ENCODE results near the gene MZT2A.
"Not testable (repeated sequence)": the region's sequence is repeated elsewhere in the genome, so short reads cannot be mapped to it uniquely, and the experiment has no call there.

The MZT2A gene

DNA sequence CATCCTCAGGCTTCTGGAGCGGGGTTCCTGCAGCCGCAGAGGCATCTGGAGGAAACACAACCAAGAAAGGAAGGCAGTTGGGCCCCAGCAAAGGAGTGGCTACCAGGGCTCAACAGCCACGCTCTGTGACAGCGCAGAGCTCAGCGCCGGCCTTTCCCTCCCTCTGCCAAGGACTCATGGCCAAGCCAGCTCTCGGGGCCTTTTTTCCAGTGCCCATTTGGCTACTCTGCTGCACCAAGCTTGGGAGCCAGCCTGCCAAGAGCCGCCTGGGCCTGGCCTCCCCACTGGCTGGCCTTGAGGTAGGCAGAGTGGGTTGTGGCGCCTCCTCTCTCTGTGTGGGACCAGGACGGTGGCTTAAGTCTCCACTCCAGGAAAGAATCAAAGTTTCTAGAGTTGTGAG, 28.3 kb upstream of the MZT2A start:
- no peak for DNase-seq (ENCODE audit: low read depth in 2 of 2)

- DNase-seq (ENCODE audit: low read depth in 2 of 2) = not testable (repeated sequence)
Measured at GRCh38 chr2:131519871-131520470, 27.8 kb upstream of the MZT2A start.

DNA sequence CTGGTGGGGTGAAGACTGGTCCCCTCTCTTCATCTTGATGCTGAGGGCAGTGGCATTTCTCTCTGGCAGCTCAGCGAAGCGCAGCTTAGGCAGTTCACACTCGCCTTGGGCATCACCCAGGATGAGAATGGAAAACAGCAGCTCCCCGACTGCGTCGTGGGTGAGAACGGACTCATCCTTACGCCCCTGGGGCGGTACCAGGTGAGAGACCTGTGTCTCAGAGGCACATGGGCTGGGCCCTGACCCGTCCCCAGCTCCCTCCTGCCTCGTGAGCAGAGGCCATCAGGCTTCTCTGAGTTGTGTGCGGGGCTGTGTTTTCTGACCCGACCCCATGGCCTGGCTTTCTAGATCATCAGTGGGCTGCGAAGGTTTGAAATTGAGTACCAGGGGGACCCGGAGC, 27.3 kb upstream of the MZT2A start:
- no peak for DNase-seq (ENCODE audit: low read depth in 2 of 2)

- DNase-seq (ENCODE audit: low read depth in 2 of 2) = not testable (repeated sequence)
Measured at GRCh38 chr2:131518531-131518930, 26.3 kb upstream of the MZT2A start.

DNA sequence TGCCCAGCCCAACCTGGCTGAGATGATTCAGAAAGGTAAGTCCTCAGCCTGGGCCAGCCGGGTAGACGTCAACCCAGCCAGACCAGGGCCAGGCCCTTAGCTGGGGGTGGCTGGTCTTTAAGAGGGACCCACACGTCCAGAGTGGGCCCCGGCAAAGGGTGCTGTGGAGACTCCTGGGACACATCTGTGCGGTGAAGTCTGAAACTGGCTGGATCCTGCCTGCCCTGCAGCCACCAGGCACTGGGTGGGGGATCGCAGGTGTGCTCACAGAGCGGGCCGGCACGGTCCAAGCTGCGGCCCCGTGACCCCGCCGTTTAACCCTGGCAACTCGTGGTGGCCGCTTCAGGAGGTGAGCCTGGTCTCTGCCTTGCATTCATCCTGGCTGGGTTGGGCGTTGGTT, 25.7 kb upstream of the MZT2A start:
- DNase-seq (ENCODE audit: low read depth in 2 of 2) = not testable (repeated sequence)

DNA sequence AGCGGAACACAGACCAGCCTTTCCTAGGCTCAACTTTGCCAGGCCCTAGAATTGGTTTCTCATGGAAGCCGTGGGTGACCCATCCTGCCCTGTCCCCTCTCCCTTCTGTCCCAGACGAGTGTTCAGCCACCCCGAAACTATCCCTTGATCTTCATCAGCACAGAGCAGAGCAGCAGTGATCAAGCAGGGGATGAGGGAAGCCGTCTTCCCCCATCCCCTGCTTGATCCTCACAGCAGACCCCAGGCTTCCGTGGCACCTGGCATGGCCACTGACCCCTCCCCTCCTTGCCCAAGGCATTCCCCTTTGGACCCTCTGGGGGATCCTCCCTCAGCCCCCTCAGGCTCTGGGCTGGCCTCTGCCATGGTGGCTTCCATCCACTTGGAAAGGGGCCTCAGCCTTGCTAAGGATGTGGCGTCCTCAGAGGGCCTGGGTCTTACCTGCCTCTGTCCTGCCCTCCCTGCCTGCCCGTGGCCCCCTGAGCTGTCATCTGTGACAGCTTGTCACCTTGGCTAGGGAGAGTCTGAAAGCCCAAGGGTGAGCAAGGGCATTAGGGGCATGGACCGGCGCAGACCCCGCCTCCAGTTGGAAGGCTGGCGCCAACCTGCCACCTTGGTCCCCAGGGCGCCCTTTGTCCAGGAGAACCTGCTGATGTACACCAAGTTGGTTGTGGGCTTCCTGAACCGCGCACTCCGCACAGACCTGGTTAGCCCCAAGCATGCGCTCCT, 25.1 kb upstream of the MZT2A start:
- no peak for DNase-seq (ENCODE audit: low read depth in 2 of 2)

DNA sequence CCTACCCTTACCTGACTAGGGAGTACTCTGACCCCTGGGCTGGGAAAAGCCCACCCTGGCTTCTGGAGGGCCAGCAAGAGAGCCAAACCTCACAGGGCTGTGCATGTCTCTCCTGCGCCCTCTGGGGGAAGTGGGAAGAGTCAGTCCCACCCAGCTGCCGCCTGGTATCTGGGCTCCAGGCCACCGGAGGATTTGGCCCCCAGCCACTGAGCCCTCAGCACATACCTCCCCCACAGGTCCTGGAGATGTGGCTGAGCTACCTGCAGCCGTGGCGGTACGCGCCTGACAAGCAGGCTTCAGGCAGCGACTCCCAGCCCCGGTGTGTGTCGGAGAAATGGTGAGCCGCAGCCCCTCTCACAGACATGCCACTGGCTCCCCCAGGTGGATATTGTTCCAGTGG, 24.4 kb upstream of the MZT2A start:
- DNase-seq (ENCODE audit: low read depth in 2 of 2) = not testable (repeated sequence)

GRCh38 chr2:131516011-131516410, 23.8 kb upstream of the MZT2A start:
- DNase-seq (ENCODE audit: low read depth in 2 of 2) = no peak

DNA sequence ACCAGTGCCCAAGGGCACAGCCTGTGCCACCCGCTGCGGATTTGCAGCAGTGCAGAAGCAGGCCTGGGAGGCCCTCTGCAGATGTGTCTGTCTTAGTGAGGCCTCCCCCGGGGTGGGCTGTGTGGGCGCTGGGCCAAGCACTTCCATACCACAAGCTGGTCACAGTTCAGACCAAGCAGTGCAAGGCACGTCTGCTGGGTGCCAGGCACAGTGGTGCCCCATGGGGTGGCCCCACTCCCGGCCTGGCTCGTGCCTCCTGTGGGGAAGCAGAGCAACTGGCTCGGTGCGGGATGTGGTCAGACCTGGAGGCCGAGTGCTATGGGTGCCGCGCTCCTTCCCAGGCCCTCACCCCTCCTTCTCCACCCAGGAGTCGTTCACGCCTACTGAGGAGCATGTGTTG, 23.0 kb upstream of the MZT2A start:
- DNase-seq (ENCODE audit: low read depth in 2 of 2) = not testable (repeated sequence)

- not testable (repeated sequence) for DNase-seq (ENCODE audit: low read depth in 2 of 2)
Measured at GRCh38 chr2:131514408-131515166, 22.4 kb upstream of the MZT2A start.

- DNase-seq (ENCODE audit: low read depth in 2 of 2) = not testable (repeated sequence)
Measured at GRCh38 chr2:131511969-131512870, 20.0 kb upstream of the MZT2A start.

- DNase-seq (ENCODE audit: low read depth in 2 of 2) = not testable (repeated sequence)
Measured at GRCh38 chr2:131511291-131511968, 19.2 kb upstream of the MZT2A start.

GRCh38 chr2:131509615-131510014, 17.4 kb upstream of the MZT2A start:
- DNase-seq (ENCODE audit: low read depth in 2 of 2) = no peak

- not testable (repeated sequence) for DNase-seq (ENCODE audit: low read depth in 2 of 2)
Measured at GRCh38 chr2:131504082-131504750, 12.0 kb upstream of the MZT2A start.

GRCh38 chr2:131503587-131503986, 11.4 kb upstream of the MZT2A start:
- DNase-seq (ENCODE audit: low read depth in 2 of 2) = not testable (repeated sequence)

GRCh38 chr2:131498321-131498973, 6.2 kb upstream of the MZT2A start:
- DNase-seq (ENCODE audit: low read depth in 2 of 2) = not testable (repeated sequence)

DNA sequence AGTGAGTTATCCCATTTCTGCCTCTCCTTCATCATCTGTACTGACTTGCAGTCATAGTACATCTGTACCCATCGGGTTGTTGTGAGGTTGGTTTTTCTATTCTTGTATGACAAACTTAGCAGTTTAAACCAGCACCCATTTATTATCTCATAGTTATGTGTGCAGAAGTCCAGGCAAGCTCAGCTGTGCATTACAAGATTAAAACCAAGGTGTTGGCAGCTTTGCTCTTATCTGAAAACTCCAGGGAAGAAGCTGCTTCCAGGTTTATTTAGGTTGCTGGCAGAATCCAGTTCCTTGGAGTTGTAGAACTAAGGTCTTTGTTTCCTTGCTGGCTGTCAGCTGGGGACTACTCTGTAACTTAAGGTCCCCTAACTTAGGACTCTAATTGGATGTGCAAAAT, 3.3 kb upstream of the MZT2A start:
- not testable (repeated sequence) for DNase-seq (ENCODE audit: low read depth in 2 of 2)

GRCh38 chr2:131493199-131493968, 1.2 kb upstream of the MZT2A start:
- DNase-seq (ENCODE audit: low read depth in 2 of 2) = no peak
